ENCODE measurements around the gene FSTL3.
"Not testable (repeated sequence)": the region's sequence is repeated elsewhere in the genome, so short reads cannot be mapped to it uniquely, and the experiment has no call there.

The FSTL3 gene

GRCh38 chr19:676339-677105, at the start of gene FSTL3:
TSS of gene FSTL3 (plus strand) at chr19:676392. CDS start at chr19:676424, 32 bp downstream.
- no peak for DNase-seq (ENCODE audit: low read depth in 2 of 2, low spot score in 1 of 2)

GRCh38 chr19:626566-626965, 49.6 kb upstream of the FSTL3 start:
- not testable (repeated sequence) for DNase-seq (ENCODE audit: low read depth in 2 of 2, low spot score in 1 of 2)

- DNase-seq (ENCODE audit: low read depth in 2 of 2, low spot score in 1 of 2): no peak
These were observed 48.0 kb upstream of the FSTL3 start for GRCh38 chr19:628168-628567.

GRCh38 chr19:629515-629914, 46.7 kb upstream of the FSTL3 start:
- not testable (repeated sequence) for DNase-seq (ENCODE audit: low read depth in 2 of 2, low spot score in 1 of 2)

- DNase-seq (ENCODE audit: low read depth in 2 of 2, low spot score in 1 of 2): no peak
These were observed 46.1 kb upstream of the FSTL3 start for GRCh38 chr19:629961-630714.

- no peak for DNase-seq (ENCODE audit: low read depth in 2 of 2, low spot score in 1 of 2)
These were observed 43.6 kb upstream of the FSTL3 start for GRCh38 chr19:632579-633067.

- peak; percentile 90 to 94 for DNase-seq (ENCODE audit: low read depth in 2 of 2, low spot score in 1 of 2)
These were observed 43.0 kb upstream of the FSTL3 start, which contains the start of gene POLRMT for GRCh38 chr19:633068-633785. TSS of gene POLRMT (minus strand) at chr19:633537. CDS start at chr19:633512, 25 bp downstream.

GRCh38 chr19:633786-634639, 42.2 kb upstream of the FSTL3 start:
- DNase-seq (ENCODE audit: low read depth in 2 of 2, low spot score in 1 of 2): no peak

GRCh38 chr19:634975-635652, 41.1 kb upstream of the FSTL3 start:
- DNase-seq (ENCODE audit: low read depth in 2 of 2, low spot score in 1 of 2): no peak

- no peak for DNase-seq (ENCODE audit: low read depth in 2 of 2, low spot score in 1 of 2)
These were observed 37.3 kb upstream of the FSTL3 start for GRCh38 chr19:638906-639252.

- peak; percentile 92 to 94 for DNase-seq (ENCODE audit: low read depth in 2 of 2, low spot score in 1 of 2)
These were observed 36.7 kb upstream of the FSTL3 start, which contains the start of gene FGF22 for GRCh38 chr19:639253-640160. TSS of gene FGF22 (plus strand) at chr19:639879. CDS start at chr19:639926, 47 bp downstream.

- DNase-seq (ENCODE audit: low read depth in 2 of 2, low spot score in 1 of 2): no peak
These were observed 36.0 kb upstream of the FSTL3 start for GRCh38 chr19:640161-640558.

GRCh38 chr19:640606-641189, 35.5 kb upstream of the FSTL3 start:
- DNase-seq (ENCODE audit: low read depth in 2 of 2, low spot score in 1 of 2): no peak

- DNase-seq (ENCODE audit: low read depth in 2 of 2, low spot score in 1 of 2): no peak
These were observed 34.5 kb upstream of the FSTL3 start for GRCh38 chr19:641702-642101.

- no peak for DNase-seq (ENCODE audit: low read depth in 2 of 2, low spot score in 1 of 2)
These were observed 33.1 kb upstream of the FSTL3 start for GRCh38 chr19:642767-643727.

- no peak for DNase-seq (ENCODE audit: low read depth in 2 of 2, low spot score in 1 of 2)
These were observed 32.5 kb upstream of the FSTL3 start for GRCh38 chr19:643736-644135.

- DNase-seq (ENCODE audit: low read depth in 2 of 2, low spot score in 1 of 2): no peak
These were observed 31.8 kb upstream of the FSTL3 start for GRCh38 chr19:644363-644762.
